Dermis blood vessel endothelial cell (primary cell): ENCODE results near the gene FZR1. TPM values are rescaled to one million over a fixed set of nuclear protein-coding genes. Genes with fewer than 3 reads are reported as not detected.
"Not testable (repeated sequence)": the region's sequence is repeated elsewhere in the genome, so short reads cannot be mapped to it uniquely, and the experiment has no call there.

Source experiments
- DNase-seq: peaks from one replicate; pipeline ENCODE4 v3.0.0; 2010
- total RNA-seq: library from RNA; depleted of rRNA; stranded (reverse); fragments of >200 nt; gene quantifications from 2 replicates; pipeline ENCODE4 v1.2.3, GENCODE V29; 2014

FZR1 gene
- total RNA-seq, 1 donor from 2014 or later, result 36.1 TPM

GRCh38 chr19:3515891-3516422 is 9.8 kb downstream of the FZR1 start:
- DNase-seq, result no peak

GRCh38 chr19:3516675-3517207 is 10.6 kb downstream of the FZR1 start:
- peak; percentile 21 for DNase-seq

GRCh38 chr19:3517638-3518037 is 11.5 kb downstream of the FZR1 start:
- DNase-seq, result no peak

GRCh38 chr19:3518255-3518654 is 12.1 kb downstream of the FZR1 start:
- DNase-seq, result no peak

- no peak for DNase-seq
Observed at GRCh38 chr19:3518659-3519058, 12.5 kb downstream of the FZR1 start.

- DNase-seq, result no peak
Observed at GRCh38 chr19:3519126-3519525, 13.0 kb downstream of the FZR1 start.

- no peak for DNase-seq
Observed at GRCh38 chr19:3520166-3521103, 14.3 kb downstream of the FZR1 start.

- no peak for DNase-seq
Observed at GRCh38 chr19:3521104-3521445, 15.0 kb downstream of the FZR1 start.

GRCh38 chr19:3522421-3523360 is 16.6 kb downstream of the FZR1 start:
- no peak for DNase-seq

- no peak for DNase-seq
Observed at GRCh38 chr19:3523361-3524077, 17.4 kb downstream of the FZR1 start.

- no peak for DNase-seq
Observed at GRCh38 chr19:3524078-3524842, 18.1 kb downstream of the FZR1 start.

GRCh38 chr19:3524904-3525451 is 18.9 kb downstream of the FZR1 start:
- DNase-seq, result no peak

- DNase-seq, result no peak
Observed at GRCh38 chr19:3526507-3527237, 20.6 kb downstream of the FZR1 start.

- no peak for DNase-seq
Observed at GRCh38 chr19:3527238-3527910, 21.3 kb downstream of the FZR1 start.

- DNase-seq, result no peak
Observed at GRCh38 chr19:3528080-3528479, 22.0 kb downstream of the FZR1 start.

- no peak for DNase-seq
Observed at GRCh38 chr19:3528539-3529211, 22.6 kb downstream of the FZR1 start.

- DNase-seq, result not testable (repeated sequence)
Observed at GRCh38 chr19:3529299-3529698, 23.2 kb downstream of the FZR1 start.

- DNase-seq, result no peak
Observed at GRCh38 chr19:3530389-3530788, 24.3 kb downstream of the FZR1 start.

GRCh38 chr19:3531716-3532115 is 25.6 kb downstream of the FZR1 start:
- no peak for DNase-seq
